ENCODE measurements around the gene ARHGAP23. TPM values are rescaled to one million over a fixed set of nuclear protein-coding genes. Genes with fewer than 3 reads are reported as not detected.

The ARHGAP23 gene
- total RNA-seq, 1 experiment from 2014 or later: 97.9 TPM

DNA sequence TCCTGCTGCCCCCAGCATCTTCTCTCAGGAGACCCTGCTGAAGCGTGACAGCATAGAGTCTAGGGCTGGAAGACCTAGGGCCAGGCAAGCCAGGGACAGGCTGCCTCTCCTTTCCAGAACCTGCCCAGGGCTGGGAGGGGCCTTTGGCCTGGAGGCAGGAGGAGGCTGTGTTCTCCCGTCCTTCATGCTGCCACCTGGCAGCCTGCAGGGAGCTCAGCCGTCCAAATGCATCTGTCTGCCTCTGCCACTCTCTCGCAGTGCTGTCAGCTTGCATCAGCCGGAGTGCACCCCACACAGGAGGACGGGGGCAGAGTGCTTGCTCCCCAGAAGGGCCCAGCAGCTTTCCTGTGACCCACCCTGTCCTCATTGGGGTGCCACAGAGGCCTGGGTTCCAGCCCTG, 31.3 kb downstream of the ARHGAP23 start:
- Histone ChIP-seq H2BK20ac (ENCODE audit: low read depth, low read length, poor library complexity, severe bottlenecking) (no peak overlapping the region), H3K9ac (ENCODE audit: extremely low read depth, insufficient read length, low read length) (no peak overlapping the region), H3K79me2 (ENCODE audit: insufficient read depth, low read length) (peaks cover 18% of the 10 kb centered on the region; the same call in 1 of the 2 replicates), H4K91ac (ENCODE audit: insufficient read length, low read depth, low read length) (no peak overlapping the region), H3K23ac (ENCODE audit: insufficient read length, low read depth, low read length) (no peak overlapping the region), H4K20me1 (ENCODE audit: control insufficient read depth, insufficient read depth, insufficient read length) (peaks cover 10% of the 10 kb centered on the region), H4K5ac (ENCODE audit: insufficient read length, low read depth, low read length) (no peak overlapping the region), H3K14ac (ENCODE audit: insufficient read depth, low read length) (no peak overlapping the region), H3K79me1 (ENCODE audit: insufficient read depth, low read depth, low read length, poor library complexity, severe bottlenecking) (peaks cover 2% of the 10 kb centered on the region), H3K4me1 (ENCODE audit: insufficient read depth, low read length) (peaks cover 16% of the 10 kb centered on the region; the same call in 1 of the 2 replicates), H2BK120ac (ENCODE audit: low read depth, low read length, poor library complexity, severe bottlenecking) (no peak overlapping the region), H2AFZ (ENCODE audit: low read length) (no peak overlapping the region), H3K23me2 (ENCODE audit: insufficient read length, low read depth, low read length, poor library complexity, severe bottlenecking) (peaks cover under 1% of the 10 kb centered on the region), H2BK15ac (ENCODE audit: low read depth, low read length) (no peak overlapping the region), H3K27ac (ENCODE audit: insufficient read length, low read depth, low read length) (no peak overlapping the region), H3K56ac (ENCODE audit: insufficient read length, low read depth, low read length) (no peak overlapping the region), H3K4me2 (ENCODE audit: insufficient read depth, insufficient read length, low read length) (no peak overlapping the region), H2BK12ac (ENCODE audit: insufficient read length, low read depth, low read length) (no peak overlapping the region), H3K27me3 (ENCODE audit: insufficient read depth, low read length) (no peaks in the 10 kb centered on the region), H2AK5ac (ENCODE audit: insufficient read length, low read length) (no peak overlapping the region), H3T11ph (ENCODE audit: low read length) (no peak overlapping the region), H3K4ac (ENCODE audit: low read depth, low read length) (no peak overlapping the region), H3K18ac (ENCODE audit: insufficient read length, low read depth, low read length) (no peak overlapping the region), H2BK5ac (ENCODE audit: insufficient read length, low read length) (no peak overlapping the region), H3K9me3 (ENCODE audit: control insufficient read depth, low read depth, low read length) (no peaks in the 10 kb centered on the region), H4K8ac (replicated peaks; ENCODE audit: insufficient read length, low read depth, low read length) (no peak overlapping the region)
- no CpG with 5 or more reads among the region's 6 CpGs for WGBS (ENCODE audit: extremely low coverage, insufficient read length, low lambda C conversion rate)
- Mint-ChIP-seq H3K36me3 (ENCODE audit: insufficient read depth in 1 of 3, low read depth in 3 of 3) (peaks cover 23 to 60% (median 26%) of the 10 kb centered on the region in 3 experiments; a peak in 6 of 7 replicates), H3K9me3 (no peaks in the 10 kb centered on the region), H3K4me1 (peaks cover 30 to 32% of the 10 kb centered on the region in 2 experiments), H3K27ac (no peak overlapping the region), H3K4me3 (no peak overlapping the region), H3K27me3 (ENCODE audit: low read depth) (no peaks in the 10 kb centered on the region; the same call in 1 of the 2 replicates)
- no peak for DNase-seq
- TF ChIP-seq, protein P1, sequence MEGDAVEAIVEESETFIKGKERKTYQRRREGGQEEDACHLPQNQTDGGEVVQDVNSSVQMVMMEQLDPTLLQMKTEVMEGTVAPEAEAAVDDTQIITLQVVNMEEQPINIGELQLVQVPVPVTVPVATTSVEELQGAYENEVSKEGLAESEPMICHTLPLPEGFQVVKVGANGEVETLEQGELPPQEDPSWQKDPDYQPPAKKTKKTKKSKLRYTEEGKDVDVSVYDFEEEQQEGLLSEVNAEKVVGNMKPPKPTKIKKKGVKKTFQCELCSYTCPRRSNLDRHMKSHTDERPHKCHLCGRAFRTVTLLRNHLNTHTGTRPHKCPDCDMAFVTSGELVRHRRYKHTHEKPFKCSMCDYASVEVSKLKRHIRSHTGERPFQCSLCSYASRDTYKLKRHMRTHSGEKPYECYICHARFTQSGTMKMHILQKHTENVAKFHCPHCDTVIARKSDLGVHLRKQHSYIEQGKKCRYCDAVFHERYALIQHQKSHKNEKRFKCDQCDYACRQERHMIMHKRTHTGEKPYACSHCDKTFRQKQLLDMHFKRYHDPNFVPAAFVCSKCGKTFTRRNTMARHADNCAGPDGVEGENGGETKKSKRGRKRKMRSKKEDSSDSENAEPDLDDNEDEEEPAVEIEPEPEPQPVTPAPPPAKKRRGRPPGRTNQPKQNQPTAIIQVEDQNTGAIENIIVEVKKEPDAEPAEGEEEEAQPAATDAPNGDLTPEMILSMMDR (conservative IDR thresholded peaks at IDR 0.05): no peak
